Kidney (tissue), 14 donors: Measurements from ENCODE around the gene GTF2I. TPM values are rescaled to one million over a fixed set of nuclear protein-coding genes. Genes with fewer than 3 reads are reported as not detected.

ENCODE experiments used
- DNase-seq, 5 donors: peaks; one replicate each; pipeline ENCODE4 v3.0.0-alpha.2; 2013 to 2020
- FAIRE-seq: peaks from 2 replicates; lab custom pipeline; 2012; peaks lifted over from hg19 to GRCh38; lab: Jason Lieb, UNC
- H3K27ac ChIP-seq, 2 donors: one replicate each; pipeline ENCODE4 v1.7.0; 2013; ENCODE audit warnings: low read depth in 2 of 2, low read length in 2 of 2, inconsistent platforms in 1 of 2
- H3K27me3 ChIP-seq: one replicate; pipeline ENCODE4 v1.7.1; 2013; ENCODE audit warnings: low read length, inconsistent platforms; ENCODE audit not compliant: control insufficient read depth, insufficient read depth
- H3K36me3 ChIP-seq, 3 donors: one replicate each; pipeline versions ENCODE4 v1.7.0 to v1.7.1; 2013; ENCODE audit warnings: low read length in 3 of 3, control low read depth in 1 of 3, inconsistent platforms in 1 of 3; ENCODE audit not compliant: insufficient read depth in 3 of 3, control insufficient read depth in 2 of 3
- H3K4me1 ChIP-seq, 3 donors: one replicate each; pipeline versions ENCODE4 v1.7.0 to v1.7.1; 2013; ENCODE audit warnings: low read length in 3 of 3, inconsistent platforms in 1 of 3, low read depth in 1 of 3; ENCODE audit not compliant: control insufficient read depth in 2 of 3, insufficient read depth in 2 of 3
- H3K4me3 ChIP-seq, 3 donors: one replicate each; pipeline versions ENCODE4 v1.7.0 to v1.8.1; 2013; ENCODE audit warnings: low read length in 3 of 3, control low read depth in 1 of 3, inconsistent platforms in 1 of 3
- H3K9ac ChIP-seq, 3 donors: one replicate each; pipeline versions ENCODE4 v1.7.0 to v1.7.1; 2013; ENCODE audit warnings: low read length in 3 of 3, control low read depth in 1 of 3, inconsistent platforms in 1 of 3
- H3K9me3 ChIP-seq, 3 donors: one replicate each; pipeline versions ENCODE4 v1.7.0 to v1.7.1; 2013; ENCODE audit warnings: low read length in 3 of 3, control low read depth in 1 of 3, inconsistent platforms in 1 of 3; ENCODE audit not compliant: control insufficient read depth in 2 of 3, insufficient read depth in 1 of 3
- CTCF ChIP-seq: IDR thresholded peaks from 3 replicates; pipeline ENCODE4 v1.5.1; 2012; ENCODE audit warnings: mild to moderate bottlenecking, moderate library complexity, borderline replicate concordance; ENCODE audit not compliant: insufficient read depth; ENCODE audit errors: extremely low read depth
- intact Hi-C: fragments of 100-400 bp; cut with DNase I; formaldehyde crosslinking; loops from one replicate; pipeline ENCODE4 v1.11.1; 2022
- polyA plus RNA-seq: library from polyadenylated mRNA; stranded (reverse); fragments of 350-450 nt; fragmentation: Illumina TruSeq; extraction: RNeasy Lipid Tissue Mini Kit (QIAGEN cat#74804); gene quantifications from one replicate; pipeline ENCODE4 v1.2.3, GENCODE V29; 2014; ENCODE audit warnings: low read depth, low replicate concordance; ENCODE audit not compliant: insufficient read depth
- total RNA-seq: library from RNA; stranded (reverse); fragmentation: NEBNext Ultra II Directional; extraction: Animal tissue kit (Norgen Biotek cat#: 25700); gene quantifications from one replicate; pipeline ENCODE4 v1.2.1, GENCODE V29; 2021
- donor health status: control.
- donor health status: control.
- donor health status: control.
- donor health status: control.
- donor health status: control.
- donor health status: DM: yes; HTN: yes; CAD: no.
- donor health status: Normal renal cell carcinoma (clear cell type).

Gene GTF2I
- total and polyA plus RNA-seq, 2 donors from 2014 or later = 31.8 to 241 TPM

GRCh38 chr7:74654811-74655210, 2.7 kb upstream of the GTF2I start:
- no peak for FAIRE-seq

GRCh38 chr7:74655324-74655723, 2.2 kb upstream of the GTF2I start:
- TF ChIP-seq CTCF = no peak
- no peak overlapping the region for H3K27ac ChIP-seq
- intact Hi-C loops = no loop called here
- peak in 4 of 5 donors; percentile 62 to 88 (median 80) for DNase-seq
- H3K9me3 ChIP-seq = no peaks in the 10 kb centered on the region
- no peak overlapping the region for H3K9ac ChIP-seq
- no peaks in the 10 kb centered on the region for H3K36me3 ChIP-seq
- no peak for FAIRE-seq
- no peak overlapping the region for H3K4me3 ChIP-seq
- no peaks in the 10 kb centered on the region for H3K27me3 ChIP-seq
- peaks cover 3 to 6% (median 4%) of the 10 kb centered on the region in 3 donors for H3K4me1 ChIP-seq

More at GRCh38 chr7:74654811-74655210, 2.7 kb upstream of the GTF2I start:
- H3K9me3 ChIP-seq = no peaks in the 10 kb centered on the region
- no peaks in the 10 kb centered on the region for H3K27me3 ChIP-seq
- H3K27ac ChIP-seq = no peak overlapping the region
- H3K4me1 ChIP-seq = peaks cover 3 to 6% (median 3%) of the 10 kb centered on the region in 3 donors
- H3K36me3 ChIP-seq = no peaks in the 10 kb centered on the region
- intact Hi-C loops = no loop called here
- DNase-seq = peak in 1 of 5 donors; percentile 2
- no peak overlapping the region for H3K4me3 ChIP-seq
- TF ChIP-seq CTCF = no peak
- H3K9ac ChIP-seq = no peak overlapping the region

- no peak for TF ChIP-seq CTCF
- no peaks in the 10 kb centered on the region for H3K36me3 ChIP-seq
- H3K9me3 ChIP-seq = no peaks in the 10 kb centered on the region
- DNase-seq (no peak), FAIRE-seq (no peak)
- peak overlapping the region in 1 of 2 donors; percentile 68 for H3K27ac ChIP-seq
- H3K4me1 ChIP-seq = peaks cover 3 to 9% (median 4%) of the 10 kb centered on the region in 3 donors
- no peaks in the 10 kb centered on the region for H3K27me3 ChIP-seq
- peak overlapping the region; percentile 54 to 80 (median 61) for H3K4me3 ChIP-seq
- intact Hi-C loops = no loop called here
- H3K9ac ChIP-seq = peak overlapping the region; percentile 51 to 79 (median 64)
Observed at GRCh38 chr7:74655768-74656440, 1.6 kb upstream of the GTF2I start.

GRCh38 chr7:74656441-74656836, 1.1 kb upstream of the GTF2I start:
- H3K4me3 ChIP-seq = peak overlapping the region; percentile 55 to 88 (median 82)
- DNase-seq (peak; percentile 67 to 89 (median 82)), FAIRE-seq (no peak)
- peak overlapping the region; percentile 51 to 79 (median 64) for H3K9ac ChIP-seq
- H3K27ac ChIP-seq = peak overlapping the region; percentile 84 to 86
- no peak for TF ChIP-seq CTCF
- intact Hi-C loops = no loop called here
- no peaks in the 10 kb centered on the region for H3K36me3 ChIP-seq
- H3K4me1 ChIP-seq = peaks cover 3 to 9% (median 4%) of the 10 kb centered on the region in 3 donors
- H3K27me3 ChIP-seq = no peaks in the 10 kb centered on the region
- no peaks in the 10 kb centered on the region for H3K9me3 ChIP-seq
